ENCODE results near the gene ADAMTS12. TPM values are rescaled to one million over a fixed set of nuclear protein-coding genes. Genes with fewer than 3 reads are reported as not detected.

The ADAMTS12 gene
- polyA plus RNA-seq, 1 donor from 2014 or later, result 0.07 TPM

DNA sequence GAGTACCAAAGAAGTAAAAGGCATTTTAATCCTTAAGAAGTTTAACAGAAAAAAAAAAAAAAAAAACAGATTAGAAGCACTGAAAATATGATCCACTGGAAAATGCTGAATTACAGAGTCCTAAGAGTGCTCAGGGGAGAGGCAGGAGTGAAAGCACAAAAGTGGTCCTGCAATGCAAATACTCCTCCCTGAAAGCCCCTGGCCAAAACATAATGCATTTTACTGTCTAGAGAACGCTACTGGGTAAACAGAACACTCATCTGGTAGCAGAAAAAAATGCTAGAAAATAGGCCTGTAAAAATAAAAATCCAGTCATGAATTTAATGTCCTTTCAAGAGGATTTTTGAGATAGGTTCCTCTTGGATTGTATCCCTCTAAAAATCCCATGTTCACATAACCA lies 81.9 kb downstream of the ADAMTS12 start:
- no peaks in the 10 kb centered on the region for H3F3A ChIP-seq (ENCODE audit: insufficient read depth, low read length, poor library complexity, severe bottlenecking)
- H3K4me3 ChIP-seq (ENCODE audit: low read length), result no peak overlapping the region
- H3K9ac ChIP-seq (ENCODE audit: low read length), result no peak overlapping the region
- no peaks in the 10 kb centered on the region for H3K79me2 ChIP-seq (replicated peaks; ENCODE audit: insufficient read depth, low read length)
- no peaks in the 10 kb centered on the region for H3K9me2 ChIP-seq (ENCODE audit: insufficient read depth, low read length)
- H3K4me2 ChIP-seq (ENCODE audit: low read length), result no peak overlapping the region
- no peaks in the 10 kb centered on the region for H3K9me3 ChIP-seq (ENCODE audit: low read length)
- H2AFZ ChIP-seq (ENCODE audit: low read depth, low read length), result no peak overlapping the region
- H4K20me1 ChIP-seq (ENCODE audit: insufficient read depth), result no peaks in the 10 kb centered on the region
- TF ChIP-seq RAD21 (conservative IDR thresholded peaks at IDR 0.05) (no peak), TAF1 (IDR thresholded peaks at IDR 0.05; ENCODE audit: low read depth) (no peak), EP300 (conservative IDR thresholded peaks at IDR 0.05; ENCODE audit: poor library complexity, severe bottlenecking) (no peak), EZH2 (IDR thresholded peaks at IDR 0.05; ENCODE audit: borderline replicate concordance, insufficient read depth, low read length, poor library complexity, severe bottlenecking) (no peak), POLR2AphosphoS5 (IDR thresholded peaks at IDR 0.05) (no peak), MXI1 (conservative IDR thresholded peaks at IDR 0.05; ENCODE audit: poor library complexity, severe bottlenecking) (no peak), SMC3 (conservative IDR thresholded peaks at IDR 0.05; ENCODE audit: poor library complexity) (no peak)
- TF ChIP-seq, protein P1, sequence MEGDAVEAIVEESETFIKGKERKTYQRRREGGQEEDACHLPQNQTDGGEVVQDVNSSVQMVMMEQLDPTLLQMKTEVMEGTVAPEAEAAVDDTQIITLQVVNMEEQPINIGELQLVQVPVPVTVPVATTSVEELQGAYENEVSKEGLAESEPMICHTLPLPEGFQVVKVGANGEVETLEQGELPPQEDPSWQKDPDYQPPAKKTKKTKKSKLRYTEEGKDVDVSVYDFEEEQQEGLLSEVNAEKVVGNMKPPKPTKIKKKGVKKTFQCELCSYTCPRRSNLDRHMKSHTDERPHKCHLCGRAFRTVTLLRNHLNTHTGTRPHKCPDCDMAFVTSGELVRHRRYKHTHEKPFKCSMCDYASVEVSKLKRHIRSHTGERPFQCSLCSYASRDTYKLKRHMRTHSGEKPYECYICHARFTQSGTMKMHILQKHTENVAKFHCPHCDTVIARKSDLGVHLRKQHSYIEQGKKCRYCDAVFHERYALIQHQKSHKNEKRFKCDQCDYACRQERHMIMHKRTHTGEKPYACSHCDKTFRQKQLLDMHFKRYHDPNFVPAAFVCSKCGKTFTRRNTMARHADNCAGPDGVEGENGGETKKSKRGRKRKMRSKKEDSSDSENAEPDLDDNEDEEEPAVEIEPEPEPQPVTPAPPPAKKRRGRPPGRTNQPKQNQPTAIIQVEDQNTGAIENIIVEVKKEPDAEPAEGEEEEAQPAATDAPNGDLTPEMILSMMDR (IDR thresholded peaks at IDR 0.05; ENCODE audit: poor library complexity, severe bottlenecking), result no peak
- TF ChIP-seq, protein P2, sequence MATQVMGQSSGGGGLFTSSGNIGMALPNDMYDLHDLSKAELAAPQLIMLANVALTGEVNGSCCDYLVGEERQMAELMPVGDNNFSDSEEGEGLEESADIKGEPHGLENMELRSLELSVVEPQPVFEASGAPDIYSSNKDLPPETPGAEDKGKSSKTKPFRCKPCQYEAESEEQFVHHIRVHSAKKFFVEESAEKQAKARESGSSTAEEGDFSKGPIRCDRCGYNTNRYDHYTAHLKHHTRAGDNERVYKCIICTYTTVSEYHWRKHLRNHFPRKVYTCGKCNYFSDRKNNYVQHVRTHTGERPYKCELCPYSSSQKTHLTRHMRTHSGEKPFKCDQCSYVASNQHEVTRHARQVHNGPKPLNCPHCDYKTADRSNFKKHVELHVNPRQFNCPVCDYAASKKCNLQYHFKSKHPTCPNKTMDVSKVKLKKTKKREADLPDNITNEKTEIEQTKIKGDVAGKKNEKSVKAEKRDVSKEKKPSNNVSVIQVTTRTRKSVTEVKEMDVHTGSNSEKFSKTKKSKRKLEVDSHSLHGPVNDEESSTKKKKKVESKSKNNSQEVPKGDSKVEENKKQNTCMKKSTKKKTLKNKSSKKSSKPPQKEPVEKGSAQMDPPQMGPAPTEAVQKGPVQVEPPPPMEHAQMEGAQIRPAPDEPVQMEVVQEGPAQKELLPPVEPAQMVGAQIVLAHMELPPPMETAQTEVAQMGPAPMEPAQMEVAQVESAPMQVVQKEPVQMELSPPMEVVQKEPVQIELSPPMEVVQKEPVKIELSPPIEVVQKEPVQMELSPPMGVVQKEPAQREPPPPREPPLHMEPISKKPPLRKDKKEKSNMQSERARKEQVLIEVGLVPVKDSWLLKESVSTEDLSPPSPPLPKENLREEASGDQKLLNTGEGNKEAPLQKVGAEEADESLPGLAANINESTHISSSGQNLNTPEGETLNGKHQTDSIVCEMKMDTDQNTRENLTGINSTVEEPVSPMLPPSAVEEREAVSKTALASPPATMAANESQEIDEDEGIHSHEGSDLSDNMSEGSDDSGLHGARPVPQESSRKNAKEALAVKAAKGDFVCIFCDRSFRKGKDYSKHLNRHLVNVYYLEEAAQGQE (IDR thresholded peaks at IDR 0.05; ENCODE audit: borderline replicate concordance), result no peak
- no peaks in the 10 kb centered on the region for H3K27me3 ChIP-seq (ENCODE audit: insufficient read depth, low read depth, low read length)
- no peak overlapping the region for H3K27ac ChIP-seq (ENCODE audit: low read length)
- H3K36me3 ChIP-seq (ENCODE audit: insufficient read depth, low read length), result no peaks in the 10 kb centered on the region

DNA sequence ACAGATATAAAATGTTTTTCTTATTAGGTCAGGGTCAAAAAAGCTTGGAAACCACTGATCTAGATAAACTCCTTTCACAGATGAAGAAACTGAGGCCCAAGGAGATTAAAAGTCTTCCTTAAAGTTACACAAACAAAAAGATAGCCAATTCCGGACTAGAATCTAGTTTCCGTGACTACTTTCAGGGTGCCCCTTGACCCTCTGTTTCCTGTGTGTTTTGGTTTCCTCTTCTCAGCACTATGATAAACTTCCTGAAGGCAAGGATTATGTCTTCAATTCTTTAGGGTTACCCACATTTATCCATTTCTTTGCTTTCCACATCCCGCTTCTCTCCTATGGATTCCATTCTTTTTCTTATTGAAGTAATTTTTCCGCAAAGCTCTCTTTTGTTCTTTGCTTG lies 83.1 kb downstream of the ADAMTS12 start:
- Histone ChIP-seq H3K9ac (ENCODE audit: low read length) (no peak overlapping the region), H3K27ac (ENCODE audit: low read length) (no peak overlapping the region), H2AFZ (ENCODE audit: low read depth, low read length) (no peak overlapping the region), H3K36me3 (ENCODE audit: insufficient read depth, low read length) (no peaks in the 10 kb centered on the region), H4K20me1 (ENCODE audit: insufficient read depth) (no peaks in the 10 kb centered on the region), H3K79me2 (replicated peaks; ENCODE audit: insufficient read depth, low read length) (no peaks in the 10 kb centered on the region), H3K9me2 (ENCODE audit: insufficient read depth, low read length) (no peaks in the 10 kb centered on the region), H3K27me3 (ENCODE audit: insufficient read depth, low read depth, low read length) (no peaks in the 10 kb centered on the region), H3K4me3 (ENCODE audit: low read length) (no peak overlapping the region), H3F3A (ENCODE audit: insufficient read depth, low read length, poor library complexity, severe bottlenecking) (no peaks in the 10 kb centered on the region), H3K4me2 (ENCODE audit: low read length) (no peak overlapping the region), H3K9me3 (ENCODE audit: low read length) (no peaks in the 10 kb centered on the region)
- no peak for TF ChIP-seq MXI1 (conservative IDR thresholded peaks at IDR 0.05; ENCODE audit: poor library complexity, severe bottlenecking)
- TF ChIP-seq, protein P2 (IDR thresholded peaks at IDR 0.05; ENCODE audit: borderline replicate concordance), result no peak
- TF ChIP-seq EP300 (conservative IDR thresholded peaks at IDR 0.05; ENCODE audit: poor library complexity, severe bottlenecking), result no peak
- TF ChIP-seq TAF1 (IDR thresholded peaks at IDR 0.05; ENCODE audit: low read depth), result no peak
- no peak for TF ChIP-seq EZH2 (IDR thresholded peaks at IDR 0.05; ENCODE audit: borderline replicate concordance, insufficient read depth, low read length, poor library complexity, severe bottlenecking)
- TF ChIP-seq RAD21 (conservative IDR thresholded peaks at IDR 0.05), result no peak
- TF ChIP-seq SMC3 (conservative IDR thresholded peaks at IDR 0.05; ENCODE audit: poor library complexity), result no peak
- TF ChIP-seq, protein P1 (IDR thresholded peaks at IDR 0.05; ENCODE audit: poor library complexity, severe bottlenecking), result no peak
- TF ChIP-seq POLR2AphosphoS5 (IDR thresholded peaks at IDR 0.05), result no peak

All from neural cell (in vitro differentiated cells).